NCI-H345 treated with DMSO at 0.1 percent for 48 hours (cell line): ENCODE results near the gene UMOD.

Experiments used
- DNase-seq: peaks from one replicate; lab custom pipeline; 2025; ENCODE audit not compliant: unreplicated experiment; lab: John Stamatoyannopoulos, UW

Gene UMOD

GRCh38 chr16:20352615-20353014, at the start of gene UMOD:
UMOD (minus strand) TSS chr16:20352715; CDS start chr16:20350737, 1,978 bp downstream.
- DNase-seq = no peak

DNA sequence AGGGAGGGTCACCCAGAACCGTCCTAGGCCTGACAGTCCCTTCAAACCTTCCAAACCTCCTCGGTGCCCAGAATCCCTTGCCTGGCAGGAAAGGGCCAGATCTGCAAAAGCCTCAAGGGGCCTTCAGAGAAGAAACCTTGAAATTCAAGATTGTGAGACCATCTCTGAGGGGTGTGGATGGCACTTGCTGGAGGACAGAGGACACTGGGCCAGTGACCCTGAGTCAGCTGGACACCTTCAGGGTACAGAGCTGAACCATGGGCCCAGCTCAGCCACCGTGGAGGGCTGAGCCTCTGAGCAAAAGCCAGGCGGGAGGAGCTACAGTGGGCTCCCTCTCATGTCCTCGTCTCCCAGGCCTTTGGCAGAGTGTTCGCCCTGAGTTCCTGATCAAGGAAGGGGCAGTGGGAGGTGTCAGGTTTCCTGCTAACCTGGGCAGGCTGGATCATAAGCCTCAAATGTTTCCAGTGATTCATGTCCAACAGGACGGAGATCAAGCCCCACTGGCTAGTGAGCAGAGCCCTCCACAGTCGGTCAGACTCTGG, 49.0 kb upstream of the UMOD start:
- DNase-seq = no peak

DNA sequence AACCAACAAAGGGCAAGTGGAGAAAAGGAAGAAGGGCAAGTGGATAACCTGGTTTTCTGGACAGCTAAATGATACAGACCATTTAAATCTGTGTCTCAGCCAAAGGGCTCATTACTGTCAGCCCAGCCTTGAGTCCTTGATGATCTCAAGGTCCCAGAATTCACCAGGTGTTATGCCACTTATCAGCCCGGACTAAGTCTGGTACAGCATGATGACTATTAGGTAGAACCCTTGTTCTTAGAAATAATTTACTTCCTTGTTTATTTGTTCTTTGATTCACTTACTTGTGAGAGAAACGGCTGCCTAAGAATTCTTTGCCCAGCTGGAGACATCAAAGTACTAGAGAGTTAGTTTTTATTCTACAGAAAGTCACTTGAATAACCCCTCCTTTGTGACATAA, 48.6 kb upstream of the UMOD start:
- DNase-seq = no peak

DNA sequence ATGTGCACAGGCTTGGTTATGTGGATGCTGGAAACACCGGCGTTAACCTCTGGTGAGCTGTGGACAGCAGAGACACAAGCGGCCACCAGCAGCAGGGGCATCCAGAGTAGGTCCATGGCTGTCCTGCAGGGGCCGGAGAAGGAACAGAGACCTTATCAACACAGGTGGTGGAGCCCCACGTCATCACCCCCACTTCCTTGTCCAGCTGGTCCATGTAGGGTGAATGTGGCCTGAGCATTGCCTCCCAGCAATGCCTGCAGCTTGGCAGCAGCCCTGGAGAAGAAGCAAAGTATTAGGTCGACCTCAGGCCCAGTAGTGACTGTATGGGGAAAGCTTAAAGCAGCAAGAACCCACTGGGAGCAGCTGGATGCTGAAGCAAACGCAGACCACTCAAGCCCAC, 46.7 kb upstream of the UMOD start:
- DNase-seq = no peak

- no peak for DNase-seq
These were observed 46.1 kb upstream of the UMOD start for GRCh38 chr16:20398603-20399002.

DNA sequence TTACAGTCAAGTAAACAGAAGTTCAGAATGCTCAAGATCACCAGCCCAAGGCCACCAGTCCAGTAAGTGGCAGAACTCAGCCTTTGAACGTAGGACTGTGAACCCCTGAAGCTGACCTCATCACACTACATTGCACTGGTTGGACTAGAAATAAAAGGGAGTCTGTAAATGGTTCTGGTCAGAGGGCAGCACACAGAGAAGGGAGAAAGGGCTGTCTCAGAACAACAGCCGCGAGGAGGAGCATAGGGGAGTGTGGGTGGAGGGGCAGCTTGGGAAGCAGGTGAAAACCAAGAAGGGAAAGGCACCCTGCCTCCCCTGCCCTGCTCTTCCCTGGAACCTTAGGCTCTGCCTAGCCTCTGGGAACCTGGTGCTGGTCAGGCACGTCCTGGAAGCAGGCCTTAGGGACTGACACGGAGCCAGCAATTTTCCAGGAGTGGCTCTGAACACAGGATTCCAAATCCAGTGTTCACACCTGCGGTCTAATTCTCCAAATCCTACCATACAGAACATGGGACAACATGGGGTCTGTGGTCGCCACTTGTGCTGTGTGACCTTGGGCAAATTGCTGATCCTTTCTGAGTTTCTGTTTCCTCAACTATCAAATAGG, 45.1 kb upstream of the UMOD start:
- DNase-seq = no peak

GRCh38 chr16:20396846-20397467, 44.4 kb upstream of the UMOD start:
- no peak for DNase-seq

- DNase-seq = no peak
These were observed 43.4 kb upstream of the UMOD start for GRCh38 chr16:20395946-20396345.

GRCh38 chr16:20393801-20394577, 41.5 kb upstream of the UMOD start:
- DNase-seq = no peak

DNA sequence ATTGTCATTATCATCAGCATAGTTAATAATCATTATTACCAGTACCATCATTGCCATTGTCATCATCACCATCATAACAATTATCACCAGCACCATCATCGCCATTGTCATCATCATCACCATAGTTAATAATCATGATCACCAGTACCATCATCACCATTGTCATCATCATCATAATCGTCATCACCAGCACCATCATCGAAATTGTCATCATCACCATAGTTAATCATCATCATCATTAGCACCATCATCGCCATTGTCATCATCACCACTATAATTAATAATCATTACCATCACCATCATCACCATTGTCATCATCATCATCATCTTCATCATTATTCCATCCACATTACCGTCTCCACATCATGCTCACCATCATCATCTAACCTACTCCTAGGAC, 38.5 kb upstream of the UMOD start:
- no peak for DNase-seq

- no peak for DNase-seq
These were observed 36.3 kb upstream of the UMOD start for GRCh38 chr16:20388854-20389253.

GRCh38 chr16:20387978-20388377, 35.5 kb upstream of the UMOD start:
- DNase-seq = no peak

- DNase-seq = peak; percentile 20
These were observed 33.6 kb upstream of the UMOD start for GRCh38 chr16:20385844-20386832.

GRCh38 chr16:20383106-20384029, 30.9 kb upstream of the UMOD start:
- DNase-seq = peak; percentile 52

GRCh38 chr16:20382202-20382948, 29.9 kb upstream of the UMOD start:
- no peak for DNase-seq

DNA sequence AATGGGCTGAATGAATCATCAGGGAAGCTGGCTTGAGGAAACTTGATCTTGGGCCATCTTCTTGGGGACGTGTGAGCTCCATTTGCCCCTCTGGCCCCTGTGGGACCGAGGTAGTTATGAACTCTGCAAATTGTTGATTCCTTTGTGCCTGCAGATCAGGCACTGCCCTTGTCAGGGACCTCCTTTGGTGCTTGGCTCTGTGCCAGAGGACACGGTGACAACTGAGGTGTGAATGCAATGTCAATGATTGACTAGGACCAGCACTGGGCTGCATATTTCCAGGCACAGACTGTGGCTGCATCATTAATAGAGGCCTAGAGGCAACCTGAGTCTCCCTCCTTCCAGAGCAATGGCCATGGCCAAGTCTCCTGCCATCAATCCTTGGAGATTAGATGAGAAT, 28.3 kb upstream of the UMOD start:
- no peak for DNase-seq

DNA sequence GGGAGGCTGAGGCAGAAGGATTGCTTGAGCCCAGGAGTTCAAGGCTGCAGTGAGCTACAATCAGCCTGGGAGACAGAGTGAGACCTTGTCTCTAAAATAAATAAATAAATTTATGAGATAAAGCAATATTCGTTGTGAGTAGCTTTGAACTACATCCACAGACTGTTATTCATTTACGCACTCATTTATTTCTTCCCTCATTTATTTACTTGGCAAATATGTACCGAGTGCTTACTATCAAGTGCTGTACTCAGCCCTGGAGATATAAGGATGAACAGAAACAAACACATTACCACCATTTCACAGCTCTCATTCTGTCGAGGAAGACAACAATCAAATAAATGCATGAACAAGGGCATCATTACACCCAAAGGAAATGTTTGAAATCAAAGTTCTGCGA, 24.7 kb upstream of the UMOD start:
- no peak for DNase-seq

- no peak for DNase-seq
These were observed 20.2 kb upstream of the UMOD start for GRCh38 chr16:20372701-20373100.

- no peak for DNase-seq
These were observed 17.0 kb upstream of the UMOD start for GRCh38 chr16:20369452-20370054.
